Measurements from ENCODE around the gene KIAA0232.
"Not testable (repeated sequence)": the region's sequence is repeated elsewhere in the genome, so short reads cannot be mapped to it uniquely, and the experiment has no call there.

The KIAA0232 gene

GRCh38 chr4:6907658-6908191 lies 125.2 kb downstream of the KIAA0232 start:
- DNase-seq = no peak

GRCh38 chr4:6908432-6909112 lies 126.0 kb downstream of the KIAA0232 start:
- DNase-seq = no peak

GRCh38 chr4:6909113-6909969 lies 126.8 kb downstream of the KIAA0232 start, which contains the start of gene TBC1D14:
TSS of gene TBC1D14 (plus strand) at chr4:6909826. CDS start at chr4:6923390, 13,564 bp downstream.
- DNase-seq = peak; percentile 84 to 89

GRCh38 chr4:6909970-6910339 lies 127.4 kb downstream of the KIAA0232 start:
- DNase-seq = peak; percentile 35 to 43

GRCh38 chr4:6910340-6910959 lies 127.9 kb downstream of the KIAA0232 start:
- DNase-seq = peak in 1 of 2 donors; percentile 22

GRCh38 chr4:6910960-6911874 lies 128.7 kb downstream of the KIAA0232 start:
- DNase-seq = no peak

- not testable (repeated sequence) for DNase-seq
Observed at GRCh38 chr4:6911917-6912316, 129.4 kb downstream of the KIAA0232 start.

- no peak for DNase-seq
Observed at GRCh38 chr4:6912441-6912840, 129.9 kb downstream of the KIAA0232 start.

GRCh38 chr4:6913350-6913905 lies 130.9 kb downstream of the KIAA0232 start:
- no peak for DNase-seq

GRCh38 chr4:6914448-6914847 lies 131.9 kb downstream of the KIAA0232 start:
- DNase-seq = no peak

GRCh38 chr4:6915041-6916005 lies 132.8 kb downstream of the KIAA0232 start:
- no peak for DNase-seq

GRCh38 chr4:6916069-6916586 lies 133.6 kb downstream of the KIAA0232 start:
- no peak for DNase-seq

GRCh38 chr4:6916587-6917460 lies 134.3 kb downstream of the KIAA0232 start:
- DNase-seq = peak; percentile 62 to 71

- peak in 1 of 2 donors; percentile 23 for DNase-seq
Observed at GRCh38 chr4:6917461-6918271, 135.1 kb downstream of the KIAA0232 start.

- DNase-seq = no peak
Observed at GRCh38 chr4:6918338-6918737, 135.8 kb downstream of the KIAA0232 start.

- no peak for DNase-seq
Observed at GRCh38 chr4:6920171-6920570, 137.6 kb downstream of the KIAA0232 start.

- no peak for DNase-seq
Observed at GRCh38 chr4:6923507-6923906, 141.0 kb downstream of the KIAA0232 start.

- DNase-seq = no peak
Observed at GRCh38 chr4:6924361-6924779, 141.8 kb downstream of the KIAA0232 start.
